Measurements from ENCODE around the gene DRC1.

DRC1 gene

GRCh38 chr2:26449278-26450030 lies 47.7 kb downstream of the DRC1 start:
- DNase-seq: no peak

GRCh38 chr2:26450031-26450635 lies 48.4 kb downstream of the DRC1 start:
- no peak for DNase-seq

- no peak for DNase-seq
Observed at GRCh38 chr2:26451700-26452099, 50.0 kb downstream of the DRC1 start.

GRCh38 chr2:26453421-26454329 lies 52.0 kb downstream of the DRC1 start:
- DNase-seq: no peak

DNA sequence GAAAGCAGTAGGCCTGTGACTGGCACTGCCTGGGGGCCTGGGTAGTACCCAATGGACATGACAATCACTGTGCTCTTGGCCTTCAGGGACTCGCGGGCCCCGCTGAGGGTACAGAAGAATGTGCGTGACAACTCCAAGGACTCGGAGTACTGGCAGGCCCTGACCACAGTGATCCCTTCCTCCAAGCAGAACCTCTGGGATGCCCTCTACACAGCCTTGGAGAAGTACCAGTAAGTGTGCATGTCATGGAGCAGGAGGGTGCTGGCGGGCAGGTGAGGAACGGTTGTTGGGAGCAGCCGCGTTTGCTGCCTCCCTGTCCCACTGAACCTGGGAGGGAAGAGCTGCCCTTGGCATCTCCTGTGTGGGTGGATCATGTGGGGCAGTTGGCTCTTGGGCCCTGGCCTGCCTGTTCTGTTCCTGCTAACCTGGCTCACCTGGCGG lies 52.9 kb downstream of the DRC1 start:
- no peak for DNase-seq

- DNase-seq: no peak
Observed at GRCh38 chr2:26455037-26455669, 53.4 kb downstream of the DRC1 start.

DNA sequence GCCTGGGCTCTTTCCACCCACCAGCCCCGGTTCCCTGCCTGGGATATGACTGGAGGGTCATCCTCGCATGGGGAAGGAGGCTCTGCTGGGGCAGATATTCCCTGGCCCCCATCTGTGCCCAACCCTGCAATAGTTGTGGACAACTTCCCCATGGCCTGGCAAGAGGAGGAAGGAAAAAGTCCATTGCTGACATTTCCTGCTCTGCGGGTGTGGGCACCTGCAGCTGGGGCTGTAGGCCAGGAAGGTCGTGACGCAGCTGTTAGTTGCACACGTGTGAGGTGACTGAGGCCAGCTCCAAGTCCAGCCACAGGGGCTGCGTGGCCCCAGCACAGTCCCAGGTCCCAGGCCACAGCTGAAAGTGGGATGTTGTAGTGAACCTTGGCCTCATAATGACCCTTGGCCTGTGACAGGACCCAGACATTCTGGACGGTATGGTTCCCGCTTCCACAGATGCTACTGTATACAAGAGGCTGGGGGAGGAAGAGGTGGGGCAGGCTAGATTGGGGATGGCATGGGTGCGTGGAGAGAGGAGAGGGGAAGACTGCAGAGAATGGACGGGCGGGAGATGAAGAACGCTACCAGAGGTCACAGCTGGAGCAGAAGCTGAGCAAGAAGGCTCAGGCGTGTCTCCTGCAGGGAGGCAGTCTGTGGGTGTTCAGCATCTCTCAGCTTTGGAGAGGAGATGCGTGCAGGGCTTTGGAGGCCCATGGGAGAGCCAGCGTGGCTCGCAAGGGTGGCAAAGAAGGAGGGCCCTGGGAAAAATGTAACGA lies 54.1 kb downstream of the DRC1 start:
- DNase-seq: no peak

GRCh38 chr2:26456440-26457250 lies 54.9 kb downstream of the DRC1 start:
- no peak for DNase-seq

DNA sequence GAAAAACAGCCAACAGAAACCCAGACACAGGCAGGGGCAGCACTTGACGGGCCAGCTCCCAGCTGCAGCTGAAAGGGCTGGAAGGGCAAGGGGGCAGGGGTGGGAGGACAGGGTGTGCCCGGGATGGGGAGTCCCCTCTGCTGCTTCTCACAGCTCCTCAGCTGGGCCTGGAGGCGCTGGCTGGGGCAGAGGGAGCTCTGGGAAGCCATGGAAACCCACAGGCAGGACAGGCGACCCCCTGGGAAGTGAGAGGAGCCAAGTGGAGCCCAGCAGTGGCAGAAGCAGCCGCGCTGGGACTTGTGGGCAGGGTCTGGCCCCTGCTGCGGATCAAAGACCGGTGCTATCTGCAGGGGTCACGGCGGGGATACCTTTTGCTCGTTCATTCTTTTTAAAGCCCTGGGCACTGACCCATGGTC lies 55.5 kb downstream of the DRC1 start:
- no peak for DNase-seq

DNA sequence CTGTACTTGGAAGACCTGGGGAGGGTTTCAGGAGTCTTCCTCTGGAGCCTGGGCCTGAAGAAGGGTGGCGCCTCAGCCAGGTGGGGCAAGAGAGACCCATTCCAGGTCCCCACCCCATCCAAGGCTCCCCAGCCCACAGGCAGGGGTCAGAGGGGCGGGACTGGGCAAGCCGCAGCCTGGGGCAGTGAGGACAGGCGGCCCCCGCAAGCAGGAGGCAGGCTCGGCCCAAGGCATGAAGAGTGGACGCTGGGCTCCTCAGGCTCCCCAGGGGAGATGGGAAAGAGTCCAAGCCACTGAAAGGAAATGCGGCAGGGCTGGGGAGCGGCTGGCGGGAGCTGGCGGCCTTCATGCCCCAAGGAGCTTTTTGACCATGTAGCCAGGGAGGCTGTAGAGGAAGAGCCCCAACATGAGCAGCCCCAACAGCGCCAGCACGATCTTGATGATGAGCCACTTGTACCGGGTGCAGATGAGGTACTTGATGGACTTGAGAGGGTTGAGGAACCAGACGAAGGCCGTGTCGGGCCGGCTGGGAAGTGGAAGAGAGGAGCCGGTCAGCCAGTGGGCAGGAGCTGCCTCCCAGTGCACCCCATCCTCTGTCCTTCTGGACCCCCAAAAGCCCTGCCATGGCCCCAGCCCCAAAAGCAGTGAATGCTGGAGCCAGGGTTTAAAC lies 56.1 kb downstream of the DRC1 start:
- no peak for DNase-seq

GRCh38 chr2:26458365-26459042 lies 56.8 kb downstream of the DRC1 start:
- DNase-seq: no peak

- no peak for DNase-seq
Observed at GRCh38 chr2:26459991-26460612, 58.4 kb downstream of the DRC1 start.

GRCh38 chr2:26460613-26461031 lies 58.9 kb downstream of the DRC1 start:
- no peak for DNase-seq

- no peak for DNase-seq
Observed at GRCh38 chr2:26461601-26462023, 59.9 kb downstream of the DRC1 start.

DNA sequence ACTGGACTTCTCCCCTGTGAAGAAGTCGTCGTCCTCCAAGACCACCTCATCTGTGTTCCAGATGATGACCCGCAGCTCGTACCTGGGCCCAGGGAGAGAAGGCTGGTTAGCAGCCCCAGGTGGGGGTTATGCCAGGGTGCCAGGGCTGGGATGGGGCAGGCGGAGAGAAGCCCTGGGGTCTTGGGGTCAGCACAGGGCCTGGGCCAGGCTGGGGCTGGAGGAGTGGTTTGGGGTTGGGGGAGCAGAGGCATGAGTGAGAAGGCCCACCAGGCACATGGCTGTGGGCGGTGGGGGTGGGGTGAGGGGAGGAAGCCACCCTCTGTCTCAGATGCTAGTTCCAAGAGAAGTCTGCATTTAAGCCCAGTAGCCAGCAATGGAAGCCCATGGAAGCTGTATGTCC lies 60.4 kb downstream of the DRC1 start:
- DNase-seq: no peak

GRCh38 chr2:26462511-26463243 lies 61.0 kb downstream of the DRC1 start:
- DNase-seq: peak; percentile 15

DNA sequence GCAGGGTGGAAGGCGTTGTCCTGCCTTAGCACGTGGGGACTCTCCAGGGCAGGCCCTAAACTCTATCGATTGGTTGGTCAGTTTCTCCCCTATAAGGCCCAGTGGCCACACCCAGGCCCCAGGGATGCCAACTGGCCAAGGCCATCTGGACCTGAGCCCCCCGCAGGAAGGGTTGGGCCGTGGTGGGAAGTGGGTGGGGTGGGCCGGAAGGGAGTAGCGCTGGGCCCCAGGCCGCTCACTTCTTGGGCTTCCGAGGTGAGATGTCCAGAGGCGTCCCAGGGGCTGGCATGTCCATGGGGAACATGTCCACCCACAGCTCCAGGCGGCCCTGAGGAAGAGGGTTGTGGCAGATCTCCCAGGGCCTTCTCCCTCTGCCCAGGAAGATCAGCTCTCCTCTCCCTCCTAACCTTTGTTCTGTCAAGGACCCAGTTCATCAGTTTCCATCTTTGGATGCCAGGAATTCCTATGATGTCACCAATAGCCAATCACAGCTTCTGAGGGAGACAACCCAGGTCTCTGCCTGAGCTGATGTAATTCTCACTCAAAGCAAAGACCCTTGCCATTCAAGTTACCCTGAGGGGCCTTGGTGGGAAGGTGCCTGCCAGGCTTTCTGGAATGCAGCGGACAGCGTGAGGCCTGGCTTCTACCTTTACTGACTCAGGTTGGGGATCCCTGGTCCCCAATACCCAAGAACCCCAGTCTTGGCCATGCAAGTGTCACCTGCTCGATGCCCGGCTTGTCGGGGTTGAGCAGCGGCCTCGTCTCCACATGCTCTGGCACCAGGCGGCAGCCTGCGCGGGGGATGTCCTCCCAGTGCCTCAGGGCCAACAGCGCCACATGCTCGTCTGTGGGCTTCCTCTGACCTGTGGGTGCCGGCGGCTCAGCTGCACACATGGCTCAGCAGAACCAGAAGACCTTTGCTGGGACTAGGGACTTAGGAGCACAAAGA lies 61.8 kb downstream of the DRC1 start:
- DNase-seq: no peak

Measured in activated CD4-positive, alpha-beta T cell treated with anti-CD3 and anti-CD28 coated beads, Interleukin-2, Interleukin-6, amounts not matched to agents 100 ng/mL and 50 ng/mL, durations not matched to agents 16 hours and 8 hours (primary cell).